Mesenchymal stem cell (in vitro differentiated cells and primary cell): ENCODE data around the gene SRRD.

ENCODE experiments used
- DNase-seq: peaks from one replicate; pipeline ENCODE4 v3.0.0-alpha.2; 2013
- H2AFZ ChIP-seq: one replicate; pipeline ENCODE4 v1.6.1; 2013; ENCODE audit warnings: low read depth, mild to moderate bottlenecking, control low read depth, inconsistent platforms, low read length, moderate library complexity
- H2AK5ac ChIP-seq: 2 replicates; pipeline ENCODE4 v1.6.1; 2013; ENCODE audit warnings: low read length, moderate library complexity, mild to moderate bottlenecking, inconsistent platforms; ENCODE audit not compliant: severe bottlenecking
- H2BK120ac ChIP-seq: one replicate; pipeline ENCODE4 v1.6.1; 2013; ENCODE audit warnings: low read depth, mild to moderate bottlenecking, inconsistent platforms, low read length, moderate library complexity
- H2BK12ac ChIP-seq, 2 experiments: one replicate each; pipeline ENCODE4 v1.6.1; 2013; ENCODE audit warnings: inconsistent platforms in 2 of 2, low read length in 2 of 2, mild to moderate bottlenecking in 2 of 2, moderate library complexity in 2 of 2, control low read depth in 1 of 2
- H2BK15ac ChIP-seq: one replicate; pipeline ENCODE4 v1.6.1; 2013; ENCODE audit warnings: mild to moderate bottlenecking, low read depth, inconsistent platforms; ENCODE audit not compliant: poor library complexity, severe bottlenecking
- H2BK5ac ChIP-seq: 2 replicates; pipeline ENCODE4 v1.6.1; 2013; ENCODE audit warnings: low read depth, mild to moderate bottlenecking, low read length, control low read depth, inconsistent platforms; ENCODE audit not compliant: poor library complexity, severe bottlenecking
- H3K14ac ChIP-seq, 2 experiments: one replicate each; pipeline ENCODE4 v1.6.1; 2013; ENCODE audit warnings: inconsistent platforms in 2 of 2, low read length in 2 of 2, control low read depth in 1 of 2, mild to moderate bottlenecking in 1 of 2, moderate library complexity in 1 of 2
- H3K18ac ChIP-seq, 2 experiments: one replicate each; pipeline ENCODE4 v1.6.1; 2013; ENCODE audit warnings: inconsistent platforms in 2 of 2, low read length in 2 of 2, control low read depth in 1 of 2, low read depth in 1 of 2, mild to moderate bottlenecking in 1 of 2
- H3K23ac ChIP-seq, 2 experiments: one replicate each; pipeline ENCODE4 v1.6.1; 2013; ENCODE audit warnings: inconsistent platforms in 2 of 2, low read length in 2 of 2, mild to moderate bottlenecking in 2 of 2, moderate library complexity in 2 of 2, control low read depth in 1 of 2
- H3K27ac ChIP-seq: 2 replicates; pipeline ENCODE4 v1.5.1; 2013; ENCODE audit warnings: mild to moderate bottlenecking, moderate library complexity, low read length, control low read depth, inconsistent platforms; ENCODE audit not compliant: poor library complexity, severe bottlenecking
- H3K27me3 ChIP-seq, 2 experiments: 2 replicates each; pipeline versions ENCODE4 v1.6.1 to v1.7.0; 2013; ENCODE audit warnings: low read length in 2 of 2, mild to moderate bottlenecking in 2 of 2, moderate library complexity in 2 of 2, control low read depth in 1 of 2, inconsistent platforms in 1 of 2; ENCODE audit not compliant: control insufficient read depth in 1 of 2, insufficient read depth in 1 of 2
- H3K36me3 ChIP-seq, 2 experiments: 2 replicates each; pipeline versions ENCODE4 v1.6.1 to v1.7.0; 2013; ENCODE audit warnings: low read length in 2 of 2, control low read depth in 1 of 2, inconsistent platforms in 1 of 2, low read depth in 1 of 2, mild to moderate bottlenecking in 1 of 2; ENCODE audit not compliant: insufficient read depth in 2 of 2, control insufficient read depth in 1 of 2
- H3K4ac ChIP-seq, 2 experiments: one replicate each; pipeline ENCODE4 v1.6.1; 2013; ENCODE audit warnings: inconsistent platforms in 2 of 2, low read length in 2 of 2, mild to moderate bottlenecking in 2 of 2, moderate library complexity in 2 of 2, control low read depth in 1 of 2, low read depth in 1 of 2
- H3K4me1 ChIP-seq: 2 replicates; pipeline ENCODE4 v1.6.1; 2013; ENCODE audit warnings: low read depth, low read length, control low read depth; ENCODE audit not compliant: control insufficient read depth, insufficient read depth
- H3K4me2 ChIP-seq: 2 replicates; pipeline ENCODE4 v1.6.1; 2013; ENCODE audit warnings: low read length, mild to moderate bottlenecking, inconsistent platforms; ENCODE audit not compliant: poor library complexity, severe bottlenecking
- H3K4me3 ChIP-seq, 2 experiments: 2 replicates each; pipeline versions ENCODE4 v1.5.1 to v1.7.0; 2013; ENCODE audit warnings: low read length in 2 of 2, mild to moderate bottlenecking in 2 of 2, control low read depth in 1 of 2, low read depth in 1 of 2; ENCODE audit not compliant: insufficient read depth in 1 of 2
- H3K79me1 ChIP-seq: replicated peaks from 2 replicates; pipeline ENCODE4 v1.6.1; 2013; ENCODE audit warnings: mild to moderate bottlenecking, control low read depth, low read length, inconsistent platforms; ENCODE audit not compliant: poor library complexity, severe bottlenecking
- H3K9ac ChIP-seq: 2 replicates; pipeline ENCODE4 v1.7.0; 2013; ENCODE audit warnings: mild to moderate bottlenecking, low read length, moderate library complexity
- H3K9me3 ChIP-seq: 2 replicates; pipeline ENCODE4 v1.7.0; 2013; ENCODE audit warnings: mild to moderate bottlenecking, low read length; ENCODE audit not compliant: control insufficient read depth
- H4K8ac ChIP-seq: one replicate; pipeline ENCODE4 v1.6.1; 2013; ENCODE audit warnings: inconsistent platforms, mild to moderate bottlenecking, low read length, moderate library complexity
- H4K91ac ChIP-seq: one replicate; pipeline ENCODE4 v1.6.1; 2013; ENCODE audit warnings: mild to moderate bottlenecking, low read length, inconsistent platforms
- WGBS: methylation state at CpG from one replicate; pipeline ENCODE4 v1.1.7; 2013; ENCODE audit warnings: mixed read lengths; 5-methylcytosine and 5-hydroxymethylcytosine counted together

SRRD gene

DNA sequence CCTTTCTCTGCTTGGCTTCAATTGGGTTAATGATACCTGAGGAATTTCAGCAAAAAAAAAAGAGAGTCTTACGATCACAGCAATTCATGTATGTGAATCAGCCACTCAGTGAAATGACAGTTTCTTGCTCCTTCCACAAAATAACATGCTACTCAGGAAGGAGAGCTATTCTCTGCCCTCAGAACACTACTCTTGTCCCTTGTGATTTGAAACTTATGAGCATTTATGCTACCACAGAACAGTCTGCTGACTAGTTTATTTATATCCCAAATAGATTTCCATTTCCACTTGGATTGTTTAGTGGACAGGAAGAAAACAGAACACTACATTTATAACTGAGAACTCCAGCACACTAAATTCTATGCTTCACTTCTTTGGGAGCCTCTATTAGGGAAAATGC is 20.1 kb downstream of the SRRD start:
- Histone ChIP-seq H3K14ac (no peak overlapping the region), H3K36me3 (peaks cover 53 to 97% of the 10 kb centered on the region in 2 experiments), H3K18ac (no peak overlapping the region), H3K79me1 (peaks cover 20% of the 10 kb centered on the region), H2BK15ac (no peak overlapping the region), H2AFZ (no peak overlapping the region), H3K9ac (no peak overlapping the region), H3K4me1 (no peaks in the 10 kb centered on the region), H3K27me3 (no peaks in the 10 kb centered on the region), H4K91ac (no peak overlapping the region), H3K9me3 (no peaks in the 10 kb centered on the region), H3K23ac (no peak overlapping the region), H3K4me3 (no peak overlapping the region), H3K4me2 (no peak overlapping the region), H4K8ac (no peak overlapping the region), H3K27ac (no peak overlapping the region), H2BK120ac (no peak overlapping the region), H2BK12ac (no peak overlapping the region), H3K4ac (no peak overlapping the region), H2AK5ac (no peak overlapping the region), H2BK5ac (no peak overlapping the region)
- 91% methylated on average over 1 of the region's 1 CpG for WGBS
- DNase-seq: no peak

DNA sequence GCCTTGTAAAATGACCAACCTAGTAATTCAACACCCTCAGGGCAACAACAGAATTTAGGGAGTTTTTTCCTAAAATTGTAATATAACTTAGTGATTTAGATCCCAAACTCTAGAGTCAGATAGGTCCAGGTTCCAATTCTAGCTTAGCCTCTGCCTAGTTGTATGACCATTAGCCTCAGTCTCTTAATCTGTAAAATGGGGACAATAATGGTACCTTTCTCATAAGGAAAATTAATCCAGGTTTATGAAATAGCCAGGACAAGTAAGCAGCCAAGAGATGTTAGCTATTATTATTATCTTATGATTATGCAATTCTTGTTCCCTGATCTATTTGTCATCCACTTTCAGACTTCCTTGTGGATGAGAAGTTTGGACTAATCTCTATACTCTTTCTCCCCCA is 24.5 kb downstream of the SRRD start:
- no peak overlapping the region for H2AFZ ChIP-seq
- no peak overlapping the region for H3K4me3 ChIP-seq
- H4K8ac ChIP-seq: no peak overlapping the region
- DNase-seq: no peak
- H3K4ac ChIP-seq: no peak overlapping the region
- peaks cover 28% of the 10 kb centered on the region for H3K79me1 ChIP-seq
- no peak overlapping the region for H3K23ac ChIP-seq
- no peak overlapping the region for H3K4me2 ChIP-seq
- H3K36me3 ChIP-seq: peaks cover 45 to 75% of the 10 kb centered on the region in 2 experiments
- no peak overlapping the region for H3K14ac ChIP-seq
- no peak overlapping the region for H2BK120ac ChIP-seq
- H4K91ac ChIP-seq: no peak overlapping the region
- H3K18ac ChIP-seq: no peak overlapping the region
- no peak overlapping the region for H3K9ac ChIP-seq
- H2BK5ac ChIP-seq: no peak overlapping the region
- no peaks in the 10 kb centered on the region for H3K27me3 ChIP-seq
- no peak overlapping the region for H2BK12ac ChIP-seq
- H2BK15ac ChIP-seq: no peak overlapping the region
- H3K4me1 ChIP-seq: peaks cover 3% of the 10 kb centered on the region
- no peaks in the 10 kb centered on the region for H3K9me3 ChIP-seq
- H2AK5ac ChIP-seq: no peak overlapping the region
- no peak overlapping the region for H3K27ac ChIP-seq

DNA sequence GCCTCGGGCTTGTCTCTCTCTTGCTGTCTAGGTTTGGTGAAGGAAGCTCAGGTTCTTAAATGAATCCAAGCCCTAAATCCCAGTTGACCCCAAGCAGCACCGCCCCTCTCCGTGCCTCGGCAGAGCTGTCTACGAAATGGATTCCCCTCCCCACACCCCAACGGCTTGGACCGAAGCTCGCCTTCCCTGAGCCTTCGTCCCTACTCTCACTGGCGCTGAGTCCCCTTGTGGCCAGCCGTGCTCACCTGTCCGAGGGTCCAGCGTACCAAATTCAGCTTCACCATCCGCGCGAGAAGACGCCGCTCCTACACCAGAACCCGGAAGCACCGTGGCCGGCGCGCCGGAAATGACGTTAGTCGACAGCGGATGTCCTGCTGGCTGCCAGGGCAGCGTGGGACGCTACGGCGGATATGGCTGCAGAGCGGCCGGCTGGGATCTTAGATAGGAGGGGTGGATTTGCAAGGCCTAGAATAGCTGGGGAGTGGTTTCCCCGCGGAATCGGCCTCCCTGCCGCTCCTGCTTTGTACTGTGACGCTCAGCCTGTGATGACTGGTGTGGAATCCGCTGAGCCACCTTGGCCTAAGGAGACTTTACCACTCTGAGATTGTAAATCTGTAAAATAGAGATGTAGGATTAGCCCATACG is 28.6 kb downstream of the SRRD start, which contains the start of gene TFIP11:
TSS of gene TFIP11 (minus strand) at position 325 of the 645 bp plus-strand sequence. CDS start 2,201 bp downstream, outside the sequence.
- peak within 1 kb of the TSS; percentile 90 for H4K91ac ChIP-seq
- peak within 1 kb of the TSS in 1 of 2 experiments; percentile 76 for H3K14ac ChIP-seq
- H2BK120ac ChIP-seq: no peak within 1 kb of the TSS
- H2AK5ac ChIP-seq: no peak within 1 kb of the TSS
- under 1% methylated on average over 40 of the region's 40 CpGs for WGBS
- peak within 1 kb of the TSS; percentile 12 to 72 for H3K4ac ChIP-seq
- H3K23ac ChIP-seq: no peak within 1 kb of the TSS
- H3K79me1 ChIP-seq: peaks cover 32% of the 10 kb centered on the region
- peak within 1 kb of the TSS; percentile 68 for H2AFZ ChIP-seq
- peak within 1 kb of the TSS; percentile 99 for H4K8ac ChIP-seq
- H2BK5ac ChIP-seq: peak within 1 kb of the TSS; percentile 48
- no peaks in the 10 kb centered on the region for H3K27me3 ChIP-seq
- H3K4me2 ChIP-seq: peak within 1 kb of the TSS; percentile 64
- no peak within 1 kb of the TSS for H2BK12ac ChIP-seq
- H3K4me1 ChIP-seq: peaks cover 3% of the 10 kb centered on the region
- H3K9ac ChIP-seq: peak within 1 kb of the TSS; percentile 92
- peak; percentile 94 for DNase-seq
- H3K4me3 ChIP-seq: peak within 1 kb of the TSS; percentile 88 to 94
- H3K9me3 ChIP-seq: no peaks in the 10 kb centered on the region
- peak within 1 kb of the TSS; percentile 84 for H2BK15ac ChIP-seq
- H3K36me3 ChIP-seq: peaks cover 20 to 34% of the 10 kb centered on the region in 2 experiments
- peak within 1 kb of the TSS; percentile 86 to 88 for H3K18ac ChIP-seq
- peak within 1 kb of the TSS; percentile 30 for H3K27ac ChIP-seq

DNA sequence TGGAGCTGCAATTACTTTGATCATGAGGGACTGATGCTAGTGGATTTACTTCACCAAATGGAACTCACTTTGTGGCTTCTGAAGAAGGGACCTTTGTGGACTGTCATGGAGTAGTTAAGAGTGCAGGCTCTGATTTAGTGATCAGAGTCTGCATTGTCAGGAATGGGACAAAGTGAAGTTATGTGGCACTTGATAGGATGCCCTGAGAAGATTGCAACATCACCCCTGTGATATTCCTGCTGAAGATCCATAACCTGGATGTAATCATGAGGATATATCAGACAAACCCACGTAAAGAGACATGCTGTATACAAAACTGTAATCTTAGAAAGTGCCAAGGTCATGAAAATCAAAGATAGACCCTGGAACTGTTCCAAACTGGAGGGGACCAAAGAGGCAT is 30.2 kb downstream of the SRRD start:
- Histone ChIP-seq H3K4ac (no peak overlapping the region), H2AFZ (no peak overlapping the region), H2BK5ac (no peak overlapping the region), H3K23ac (no peak overlapping the region), H2BK15ac (no peak overlapping the region), H4K8ac (no peak overlapping the region), H2AK5ac (no peak overlapping the region), H3K27ac (no peak overlapping the region), H3K14ac (no peak overlapping the region), H3K36me3 (peaks cover 12 to 20% of the 10 kb centered on the region in 2 experiments), H3K9ac (peak overlapping the region; percentile 92), H2BK12ac (no peak overlapping the region), H3K4me2 (no peak overlapping the region), H3K9me3 (no peaks in the 10 kb centered on the region), H2BK120ac (no peak overlapping the region), H4K91ac (no peak overlapping the region), H3K27me3 (no peaks in the 10 kb centered on the region), H3K4me1 (peaks cover 3% of the 10 kb centered on the region), H3K79me1 (peaks cover 26% of the 10 kb centered on the region), H3K18ac (no peak overlapping the region), H3K4me3 (peak overlapping the region in 1 of 2 experiments; percentile 88)
- no peak for DNase-seq
- 100% methylated on average over 1 of the region's 1 CpG for WGBS
